NB4 (cell line): ENCODE data around the gene LPP.

Experiments used
- POLR2A ChIP-seq: IDR thresholded peaks from 2 replicates; pipeline ENCODE4 v1.6.1; 2011; ENCODE audit warnings: mild to moderate bottlenecking; ENCODE audit not compliant: insufficient read length; ENCODE audit errors: extremely low read depth
- TF ChIP-seq, protein P1 (sequence below): IDR thresholded peaks from one replicate; pipeline ENCODE4 v1.5.1; 2012; ENCODE audit warnings: low read depth, low read length

DNA sequence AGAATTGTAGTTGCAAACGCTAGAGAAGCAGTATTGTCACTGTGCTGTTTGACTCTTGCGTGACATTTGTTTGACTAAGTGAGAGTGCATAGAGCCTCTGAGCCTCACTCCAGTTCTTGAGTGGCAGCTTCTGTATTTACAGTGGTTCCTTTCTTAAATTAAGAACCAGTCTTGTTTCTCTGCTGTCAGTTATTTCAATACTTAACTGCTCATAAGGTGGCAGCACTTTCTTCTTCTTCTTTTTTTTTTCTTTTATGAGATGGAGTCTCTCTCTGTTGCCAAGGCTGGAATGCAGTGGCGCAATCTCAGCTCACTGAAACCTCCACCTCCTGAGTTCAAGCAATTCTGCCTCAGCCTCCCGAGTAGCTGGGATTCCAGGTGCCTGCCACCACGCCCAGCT, 372.1 kb downstream of the LPP start:
- TF ChIP-seq POLR2A, result no peak
- TF ChIP-seq, protein P1, sequence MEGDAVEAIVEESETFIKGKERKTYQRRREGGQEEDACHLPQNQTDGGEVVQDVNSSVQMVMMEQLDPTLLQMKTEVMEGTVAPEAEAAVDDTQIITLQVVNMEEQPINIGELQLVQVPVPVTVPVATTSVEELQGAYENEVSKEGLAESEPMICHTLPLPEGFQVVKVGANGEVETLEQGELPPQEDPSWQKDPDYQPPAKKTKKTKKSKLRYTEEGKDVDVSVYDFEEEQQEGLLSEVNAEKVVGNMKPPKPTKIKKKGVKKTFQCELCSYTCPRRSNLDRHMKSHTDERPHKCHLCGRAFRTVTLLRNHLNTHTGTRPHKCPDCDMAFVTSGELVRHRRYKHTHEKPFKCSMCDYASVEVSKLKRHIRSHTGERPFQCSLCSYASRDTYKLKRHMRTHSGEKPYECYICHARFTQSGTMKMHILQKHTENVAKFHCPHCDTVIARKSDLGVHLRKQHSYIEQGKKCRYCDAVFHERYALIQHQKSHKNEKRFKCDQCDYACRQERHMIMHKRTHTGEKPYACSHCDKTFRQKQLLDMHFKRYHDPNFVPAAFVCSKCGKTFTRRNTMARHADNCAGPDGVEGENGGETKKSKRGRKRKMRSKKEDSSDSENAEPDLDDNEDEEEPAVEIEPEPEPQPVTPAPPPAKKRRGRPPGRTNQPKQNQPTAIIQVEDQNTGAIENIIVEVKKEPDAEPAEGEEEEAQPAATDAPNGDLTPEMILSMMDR, result no peak
